ENCODE data around the gene APP.

GRCh38 chr21:25884311-25884710 lies 286.3 kb downstream of the APP start:
- TF ChIP-seq, protein P1, sequence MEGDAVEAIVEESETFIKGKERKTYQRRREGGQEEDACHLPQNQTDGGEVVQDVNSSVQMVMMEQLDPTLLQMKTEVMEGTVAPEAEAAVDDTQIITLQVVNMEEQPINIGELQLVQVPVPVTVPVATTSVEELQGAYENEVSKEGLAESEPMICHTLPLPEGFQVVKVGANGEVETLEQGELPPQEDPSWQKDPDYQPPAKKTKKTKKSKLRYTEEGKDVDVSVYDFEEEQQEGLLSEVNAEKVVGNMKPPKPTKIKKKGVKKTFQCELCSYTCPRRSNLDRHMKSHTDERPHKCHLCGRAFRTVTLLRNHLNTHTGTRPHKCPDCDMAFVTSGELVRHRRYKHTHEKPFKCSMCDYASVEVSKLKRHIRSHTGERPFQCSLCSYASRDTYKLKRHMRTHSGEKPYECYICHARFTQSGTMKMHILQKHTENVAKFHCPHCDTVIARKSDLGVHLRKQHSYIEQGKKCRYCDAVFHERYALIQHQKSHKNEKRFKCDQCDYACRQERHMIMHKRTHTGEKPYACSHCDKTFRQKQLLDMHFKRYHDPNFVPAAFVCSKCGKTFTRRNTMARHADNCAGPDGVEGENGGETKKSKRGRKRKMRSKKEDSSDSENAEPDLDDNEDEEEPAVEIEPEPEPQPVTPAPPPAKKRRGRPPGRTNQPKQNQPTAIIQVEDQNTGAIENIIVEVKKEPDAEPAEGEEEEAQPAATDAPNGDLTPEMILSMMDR (IDR thresholded peaks at IDR 0.05; ENCODE audit: insufficient read depth, low read length, poor library complexity, severe bottlenecking), result no peak
- TF ChIP-seq EZH2phosphoT487 (conservative IDR thresholded peaks at IDR 0.05; ENCODE audit: low read length), result no peak
